ENCODE results near the gene TRAPPC12. TPM values are rescaled to one million over a fixed set of nuclear protein-coding genes. Genes with fewer than 3 reads are reported as not detected.

The TRAPPC12 gene
- total RNA-seq, 1 donor from 2014 or later, result 55.1 TPM

DNA sequence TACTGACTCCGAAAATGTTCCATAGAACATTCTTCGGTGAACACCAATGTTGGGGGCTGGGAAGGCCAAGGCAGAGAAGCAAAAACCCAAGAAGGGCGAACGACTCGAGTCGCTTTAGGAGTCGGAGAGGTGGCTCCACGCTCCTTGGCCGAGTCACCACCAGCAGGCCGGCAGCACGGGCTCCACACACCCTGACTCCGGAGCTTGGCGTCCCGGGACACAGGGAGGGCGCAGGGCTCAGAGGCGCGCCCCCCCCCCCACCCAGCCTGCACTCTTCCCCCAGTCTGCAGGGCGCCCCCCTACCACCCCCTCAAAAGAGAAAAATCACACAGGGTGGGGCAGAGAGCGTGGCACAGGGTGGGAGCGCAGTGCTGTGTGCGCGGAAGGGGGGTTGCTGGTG, 147.4 kb downstream of the TRAPPC12 start:
- TF ChIP-seq, protein P1, sequence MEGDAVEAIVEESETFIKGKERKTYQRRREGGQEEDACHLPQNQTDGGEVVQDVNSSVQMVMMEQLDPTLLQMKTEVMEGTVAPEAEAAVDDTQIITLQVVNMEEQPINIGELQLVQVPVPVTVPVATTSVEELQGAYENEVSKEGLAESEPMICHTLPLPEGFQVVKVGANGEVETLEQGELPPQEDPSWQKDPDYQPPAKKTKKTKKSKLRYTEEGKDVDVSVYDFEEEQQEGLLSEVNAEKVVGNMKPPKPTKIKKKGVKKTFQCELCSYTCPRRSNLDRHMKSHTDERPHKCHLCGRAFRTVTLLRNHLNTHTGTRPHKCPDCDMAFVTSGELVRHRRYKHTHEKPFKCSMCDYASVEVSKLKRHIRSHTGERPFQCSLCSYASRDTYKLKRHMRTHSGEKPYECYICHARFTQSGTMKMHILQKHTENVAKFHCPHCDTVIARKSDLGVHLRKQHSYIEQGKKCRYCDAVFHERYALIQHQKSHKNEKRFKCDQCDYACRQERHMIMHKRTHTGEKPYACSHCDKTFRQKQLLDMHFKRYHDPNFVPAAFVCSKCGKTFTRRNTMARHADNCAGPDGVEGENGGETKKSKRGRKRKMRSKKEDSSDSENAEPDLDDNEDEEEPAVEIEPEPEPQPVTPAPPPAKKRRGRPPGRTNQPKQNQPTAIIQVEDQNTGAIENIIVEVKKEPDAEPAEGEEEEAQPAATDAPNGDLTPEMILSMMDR (conservative IDR thresholded peaks at IDR 0.05; ENCODE audit: low read depth, low read length), result no peak
- H3K4me3 ChIP-seq (ENCODE audit: low read depth, low read length), result no peak overlapping the region
- DNase-seq (ENCODE audit: low read depth), result no peak

DNA sequence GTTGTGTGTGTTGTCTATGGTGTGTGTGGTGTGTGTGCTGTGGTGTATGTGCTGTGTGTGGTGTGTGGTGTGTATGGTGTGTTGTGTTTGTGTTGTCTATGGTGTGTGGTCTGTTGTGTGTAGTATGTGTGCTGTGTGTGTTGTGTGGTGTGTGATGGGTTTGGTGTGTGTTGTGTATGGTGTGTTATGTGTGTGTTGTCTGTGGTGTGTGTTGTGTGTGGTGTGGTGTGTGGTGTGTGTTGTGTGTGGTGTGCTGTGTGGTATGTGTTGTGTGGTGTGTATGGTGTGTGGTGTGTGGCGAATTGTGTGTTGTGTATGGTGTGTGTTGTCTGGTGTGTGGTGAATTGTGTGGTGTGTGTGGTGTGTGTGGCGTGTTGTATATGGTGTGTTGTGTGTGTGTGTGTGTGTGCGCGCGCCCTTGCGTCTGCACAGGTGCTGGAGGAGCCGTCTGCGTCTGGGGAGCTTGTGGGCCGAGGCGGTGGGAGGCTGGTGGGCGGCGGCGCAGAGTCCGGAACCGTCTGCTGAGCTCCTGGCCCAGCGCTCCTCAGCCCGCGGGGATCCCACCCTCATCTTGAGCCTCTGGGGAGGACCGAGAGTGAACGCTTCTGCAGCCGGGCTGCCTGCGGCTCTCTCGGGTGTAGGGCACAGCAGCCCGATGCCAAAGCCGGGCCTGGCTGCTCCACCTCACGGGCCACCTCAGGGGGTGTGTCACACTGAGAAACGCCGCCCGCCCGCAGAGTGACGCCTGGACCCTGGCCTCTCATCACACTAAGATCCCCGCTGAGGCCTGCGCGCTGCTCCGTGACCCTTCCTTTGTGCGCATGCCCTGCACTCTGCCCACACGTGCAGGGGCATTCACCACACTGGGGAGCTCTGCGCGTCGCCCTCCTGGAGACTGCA, 148.6 kb downstream of the TRAPPC12 start:
- H3K4me3 ChIP-seq (ENCODE audit: low read depth, low read length), result no peak overlapping the region
- DNase-seq (ENCODE audit: low read depth), result no peak
- TF ChIP-seq, protein P1 (conservative IDR thresholded peaks at IDR 0.05; ENCODE audit: low read depth, low read length), result no peak

Other genes with a start within 250 kb of the TRAPPC12 start
- 43.9 and 68.4 TPM in 2 replicates for gene EIPR1, start 1.9 kb upstream of the TRAPPC12 start, total RNA-seq
- gene ADI1, start 139.8 kb downstream of the TRAPPC12 start, total RNA-seq, result 35.3 and 51.9 TPM in 2 replicates
- 19.5 and 35.1 TPM in 2 replicates for gene RNASEH1, start 178.6 kb downstream of the TRAPPC12 start, total RNA-seq
- gene RPS7, start 195.6 kb downstream of the TRAPPC12 start, total RNA-seq, result 3,039 and 4,770 TPM in 2 replicates
- 0.40 and 2.4 TPM in 2 replicates for gene COLEC11, start 215.4 kb downstream of the TRAPPC12 start, total RNA-seq

All from epithelial cell of proximal tubule (primary cell).